MM.1S (cell line): ENCODE measurements around the gene GPNMB.

ENCODE experiments used
- DNase-seq: peaks from one replicate; pipeline ENCODE4 v3.0.0-alpha.2; 2015
- H2AFZ ChIP-seq: fragments of 300-600 bp; sonication (generic); 2 replicates; pipeline ENCODE4 v1.6.0; 2016; ENCODE audit warnings: antibody characterized with exemption, low read length
- H3F3A ChIP-seq: fragments of 300-600 bp; sonication (generic); 2 replicates; pipeline ENCODE4 v1.6.1; 2016; ENCODE audit warnings: mild to moderate bottlenecking, antibody characterized with exemption, low read length, moderate library complexity, mixed read lengths; ENCODE audit not compliant: insufficient read depth
- H3K27ac ChIP-seq: fragments of 300-600 bp; sonication (generic); 2 replicates; pipeline ENCODE4 v1.5.1; 2016; ENCODE audit warnings: mild to moderate bottlenecking, low read length
- H3K27me3 ChIP-seq: fragments of 300-600 bp; sonication (generic); replicated peaks from 2 replicates; pipeline ENCODE4 v1.6.0; 2016; ENCODE audit warnings: low read length; ENCODE audit not compliant: insufficient read depth
- H3K36me3 ChIP-seq: fragments of 300-600 bp; sonication (generic); replicated peaks from 2 replicates; pipeline ENCODE4 v1.6.1; 2016; ENCODE audit warnings: mild to moderate bottlenecking, low read length, mixed read lengths; ENCODE audit not compliant: insufficient read depth
- H3K4me1 ChIP-seq: fragments of 300-600 bp; sonication (generic); 2 replicates; pipeline ENCODE4 v1.6.1; 2016; ENCODE audit warnings: low read length, mixed read lengths
- H3K4me2 ChIP-seq: fragments of 300-600 bp; sonication (generic); 2 replicates; pipeline ENCODE4 v1.6.0; 2016; ENCODE audit warnings: low read depth, low read length
- H3K4me3 ChIP-seq: fragments of 300-600 bp; sonication (generic); 2 replicates; pipeline ENCODE4 v1.5.1; 2016; ENCODE audit warnings: low read length, mixed read lengths
- H3K79me2 ChIP-seq: fragments of 300-600 bp; sonication (generic); 2 replicates; pipeline ENCODE4 v1.6.1; 2016; ENCODE audit warnings: mixed run types, low read length, mixed read lengths
- H3K9ac ChIP-seq: fragments of 300-600 bp; sonication (generic); 2 replicates; pipeline ENCODE4 v1.6.1; 2016; ENCODE audit warnings: low read length, mixed read lengths
- H3K9me2 ChIP-seq: fragments of 300-600 bp; sonication (generic); replicated peaks from 2 replicates; pipeline ENCODE4 v1.6.1; 2016; ENCODE audit warnings: mild to moderate bottlenecking, low read length, mixed read lengths; ENCODE audit not compliant: insufficient read depth
- H3K9me3 ChIP-seq: fragments of 300-600 bp; sonication (generic); replicated peaks from 2 replicates; pipeline ENCODE4 v1.6.1; 2016; ENCODE audit warnings: mild to moderate bottlenecking, low read length, mixed read lengths; ENCODE audit not compliant: insufficient read depth
- H4K20me1 ChIP-seq: fragments of 300-600 bp; sonication (generic); 2 replicates; pipeline ENCODE4 v1.6.1; 2016; ENCODE audit warnings: mild to moderate bottlenecking, low read length, moderate library complexity, mixed read lengths; ENCODE audit not compliant: insufficient read depth
- EZH2 ChIP-seq: fragments of 300-600 bp; sonication (generic); optimal IDR thresholded peaks from 2 replicates; pipeline ENCODE3; 2017; ENCODE audit warnings: low read depth, mild to moderate bottlenecking, antibody characterized with exemption, low read length, mixed read lengths
- EZH2phosphoT487 ChIP-seq: fragments of 300-600 bp; sonication (generic); IDR thresholded peaks from 2 replicates; pipeline ENCODE4 v1.6.1; 2018; ENCODE audit warnings: antibody characterized with exemption, low read length
- TF ChIP-seq, protein P1 (sequence below): fragments of 300-600 bp; sonication (generic); IDR thresholded peaks from 2 replicates; pipeline ENCODE4 v1.5.1; 2016; ENCODE audit warnings: antibody characterized with exemption, low read length, mixed read lengths

The GPNMB gene

DNA sequence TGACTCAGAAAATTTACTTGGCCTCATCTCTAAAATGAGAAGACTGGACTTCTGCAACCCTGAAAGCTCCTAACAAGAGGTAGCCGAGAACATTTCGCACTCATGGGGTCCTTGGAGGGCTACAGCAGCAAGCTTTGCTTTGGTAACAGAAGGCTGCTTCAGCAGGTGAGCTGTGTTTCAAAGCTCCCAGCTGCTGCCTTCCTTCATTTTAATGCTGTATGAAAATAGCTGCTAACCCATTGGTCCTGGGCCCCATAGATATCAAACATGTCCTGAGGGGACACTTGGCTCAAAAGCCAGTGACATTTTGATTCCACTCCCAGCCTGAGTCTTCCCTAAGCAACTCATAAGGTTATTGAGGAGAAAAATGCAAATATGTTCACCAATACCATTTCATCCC, 38.3 kb downstream of the GPNMB start:
- Histone ChIP-seq H3K4me3 (no peak overlapping the region), H3K79me2 (no peaks in the 10 kb centered on the region), H3K36me3 (no peaks in the 10 kb centered on the region), H3K27ac (no peak overlapping the region), H3K4me2 (no peak overlapping the region), H3K9me3 (no peaks in the 10 kb centered on the region), H3K9ac (no peak overlapping the region), H3K4me1 (no peaks in the 10 kb centered on the region), H3K27me3 (no peaks in the 10 kb centered on the region), H3K9me2 (no peaks in the 10 kb centered on the region), H4K20me1 (no peaks in the 10 kb centered on the region), H2AFZ (no peak overlapping the region), H3F3A (no peaks in the 10 kb centered on the region)
- no peak for TF ChIP-seq EZH2
- TF ChIP-seq, protein P1, sequence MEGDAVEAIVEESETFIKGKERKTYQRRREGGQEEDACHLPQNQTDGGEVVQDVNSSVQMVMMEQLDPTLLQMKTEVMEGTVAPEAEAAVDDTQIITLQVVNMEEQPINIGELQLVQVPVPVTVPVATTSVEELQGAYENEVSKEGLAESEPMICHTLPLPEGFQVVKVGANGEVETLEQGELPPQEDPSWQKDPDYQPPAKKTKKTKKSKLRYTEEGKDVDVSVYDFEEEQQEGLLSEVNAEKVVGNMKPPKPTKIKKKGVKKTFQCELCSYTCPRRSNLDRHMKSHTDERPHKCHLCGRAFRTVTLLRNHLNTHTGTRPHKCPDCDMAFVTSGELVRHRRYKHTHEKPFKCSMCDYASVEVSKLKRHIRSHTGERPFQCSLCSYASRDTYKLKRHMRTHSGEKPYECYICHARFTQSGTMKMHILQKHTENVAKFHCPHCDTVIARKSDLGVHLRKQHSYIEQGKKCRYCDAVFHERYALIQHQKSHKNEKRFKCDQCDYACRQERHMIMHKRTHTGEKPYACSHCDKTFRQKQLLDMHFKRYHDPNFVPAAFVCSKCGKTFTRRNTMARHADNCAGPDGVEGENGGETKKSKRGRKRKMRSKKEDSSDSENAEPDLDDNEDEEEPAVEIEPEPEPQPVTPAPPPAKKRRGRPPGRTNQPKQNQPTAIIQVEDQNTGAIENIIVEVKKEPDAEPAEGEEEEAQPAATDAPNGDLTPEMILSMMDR, result no peak
- TF ChIP-seq EZH2phosphoT487, result no peak
- DNase-seq, result no peak

DNA sequence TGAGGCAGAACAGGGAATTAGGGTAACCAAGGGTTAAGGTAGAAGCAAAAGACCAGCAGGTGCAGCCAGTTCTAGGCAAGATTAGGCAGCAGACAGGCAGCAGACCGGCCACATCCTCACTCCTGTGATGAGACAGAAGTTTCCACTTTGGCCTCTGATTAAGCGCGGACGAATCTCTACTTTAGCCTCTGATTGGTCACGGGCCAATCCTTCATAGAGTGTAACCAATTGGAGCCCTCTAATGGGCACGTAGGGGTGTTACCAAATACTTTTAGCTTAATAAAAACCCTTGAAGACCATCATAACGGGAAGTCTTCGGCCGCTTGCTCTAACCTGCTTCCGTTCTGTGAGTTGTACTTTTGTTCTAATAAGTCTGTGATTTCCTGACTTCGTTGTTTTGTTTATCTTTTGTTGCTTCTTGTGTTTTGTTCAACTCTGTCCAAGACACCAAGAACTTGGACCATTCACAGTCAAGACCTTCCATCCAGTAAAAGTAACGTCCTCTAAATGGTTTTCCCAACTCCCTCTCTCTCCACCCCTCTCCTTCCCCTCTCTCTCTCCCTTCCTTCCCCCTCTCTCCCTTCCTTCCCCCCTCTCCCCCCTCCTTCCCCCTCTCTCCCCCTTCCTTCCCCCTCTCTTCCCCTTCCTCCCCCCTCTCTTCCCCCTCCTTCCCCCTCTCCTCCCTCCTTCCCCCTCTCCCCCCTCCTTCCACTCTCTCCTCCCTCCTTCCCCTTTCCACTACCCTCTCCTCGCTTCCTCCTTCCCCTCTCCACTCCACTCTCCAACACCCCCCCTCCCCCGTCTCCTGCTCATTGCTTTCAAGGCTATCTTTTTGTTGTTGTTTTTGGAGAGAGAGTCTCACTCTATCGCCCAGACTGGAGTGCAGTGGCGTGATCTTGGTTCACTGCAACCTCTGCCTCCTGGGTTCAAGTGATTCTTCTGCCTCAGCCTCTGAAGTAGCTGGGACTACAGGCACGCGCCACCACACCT, 39.4 kb downstream of the GPNMB start:
- Histone ChIP-seq H3K9me2 (no peaks in the 10 kb centered on the region), H3K4me2 (no peak overlapping the region), H2AFZ (no peak overlapping the region), H3K27me3 (no peaks in the 10 kb centered on the region), H3K9ac (no peak overlapping the region), H4K20me1 (no peaks in the 10 kb centered on the region), H3K4me1 (no peaks in the 10 kb centered on the region), H3K9me3 (no peaks in the 10 kb centered on the region), H3K79me2 (no peaks in the 10 kb centered on the region), H3F3A (no peaks in the 10 kb centered on the region), H3K36me3 (no peaks in the 10 kb centered on the region), H3K4me3 (no peak overlapping the region), H3K27ac (no peak overlapping the region)
- TF ChIP-seq, protein P1, result no peak
- DNase-seq, result no peak

DNA sequence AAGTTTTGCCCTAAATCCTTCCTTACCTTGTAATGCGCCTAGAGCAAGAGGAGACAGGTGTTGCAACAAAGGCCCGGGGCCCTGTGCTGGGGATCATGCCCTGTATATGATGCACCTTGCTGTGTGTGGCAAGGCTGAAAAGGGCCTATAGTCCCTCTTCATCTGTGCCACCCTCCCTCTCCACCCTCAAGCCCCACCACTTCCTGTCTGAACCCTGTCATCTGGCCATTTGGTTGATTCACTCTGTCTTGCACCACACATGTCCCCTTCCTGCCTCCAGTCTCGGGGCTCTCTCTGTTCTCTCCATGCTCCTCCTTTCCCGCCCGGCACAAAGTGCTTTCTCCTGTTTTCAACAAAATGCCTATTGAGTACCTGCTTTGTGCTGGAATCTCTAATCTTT, 41.0 kb downstream of the GPNMB start:
- Histone ChIP-seq H3K4me1 (no peaks in the 10 kb centered on the region), H3K27me3 (no peaks in the 10 kb centered on the region), H3K4me3 (no peak overlapping the region), H4K20me1 (no peaks in the 10 kb centered on the region), H3K4me2 (no peak overlapping the region), H3K9me3 (no peaks in the 10 kb centered on the region), H3F3A (no peaks in the 10 kb centered on the region), H3K27ac (no peak overlapping the region), H3K9ac (no peak overlapping the region), H2AFZ (no peak overlapping the region), H3K79me2 (no peaks in the 10 kb centered on the region), H3K9me2 (no peaks in the 10 kb centered on the region), H3K36me3 (no peaks in the 10 kb centered on the region)
- no peak for DNase-seq
- TF ChIP-seq, protein P1, result no peak
- TF ChIP-seq EZH2phosphoT487 (no peak), EZH2 (no peak)
